Skin epidermis (tissue), 12 donors: ENCODE measurements around the gene GJA8.
"Not testable (repeated sequence)": the region's sequence is repeated elsewhere in the genome, so short reads cannot be mapped to it uniquely, and the experiment has no call there.

ENCODE experiments used
- H3K27ac ChIP-seq, 21 experiments: fragments of 200-600 bp; sonication (generic) in 11 of 21; one replicate each; pipeline ENCODE4 v1.5.0; 2020; ENCODE audit warnings: mild to moderate bottlenecking in 3 of 21, inconsistent platforms in 2 of 21, moderate library complexity in 2 of 21
- H3K4me3 ChIP-seq, 7 experiments: fragments of 200-600 bp; sonication (generic) in 2 of 7; one replicate each; pipeline ENCODE4 v1.5.0; 2020; ENCODE audit warnings: inconsistent platforms in 2 of 7, mild to moderate bottlenecking in 2 of 7, moderate library complexity in 1 of 7

Gene GJA8

GRCh38 chr1:147902253-147902845 lies at the start of gene GJA8:
TSS of gene GJA8 (plus strand) at chr1:147902795. CDS start at chr1:147907956, 5,161 bp downstream.
- no peak within 1 kb of the TSS for H3K4me3 ChIP-seq
- no peak within 1 kb of the TSS for H3K27ac ChIP-seq

- no peak overlapping the region for H3K4me3 ChIP-seq
- H3K27ac ChIP-seq = peak overlapping the region in 1 of 21 experiments; percentile 40
These were observed 49.2 kb upstream of the GJA8 start for GRCh38 chr1:147853391-147853790.

DNA sequence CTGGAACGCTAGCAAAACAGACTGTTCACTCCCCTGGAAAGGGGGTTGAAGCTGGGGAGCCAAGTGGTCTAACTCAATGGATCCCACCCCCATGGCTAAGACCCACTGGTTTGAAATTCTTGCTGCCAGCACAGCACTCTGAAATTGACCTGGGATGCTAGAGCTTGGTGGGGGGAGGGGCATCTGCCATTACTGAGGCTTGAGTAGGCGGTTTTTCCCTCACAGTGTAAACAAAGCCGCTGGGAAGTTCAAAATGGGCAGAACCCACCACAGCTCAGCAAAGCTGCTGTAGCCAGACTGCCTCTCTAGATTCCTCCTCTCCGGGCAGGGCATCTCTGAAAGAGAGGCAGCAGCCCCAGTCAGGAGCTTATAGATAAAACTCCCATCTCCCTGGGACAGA lies 47.6 kb upstream of the GJA8 start:
- not testable (repeated sequence) for H3K4me3 ChIP-seq, H3K27ac ChIP-seq

DNA sequence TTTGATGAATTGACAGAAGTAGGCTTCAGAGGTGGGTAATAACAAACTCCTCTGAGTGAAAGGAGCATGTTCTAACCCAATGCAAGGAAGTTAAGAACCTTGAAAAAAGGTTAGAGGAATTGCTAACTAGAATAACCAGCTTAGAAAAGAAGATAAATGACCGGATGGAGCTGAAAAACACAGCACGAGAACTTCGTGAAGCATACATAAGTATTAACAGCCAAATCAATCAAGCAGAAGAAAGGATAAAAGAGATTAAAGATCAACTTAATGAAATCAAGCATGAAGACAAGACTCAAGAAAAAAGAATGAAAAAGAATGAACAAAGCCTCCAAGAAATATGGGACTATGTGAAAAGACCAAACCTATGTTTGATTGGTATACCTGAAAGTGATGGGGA lies 46.6 kb upstream of the GJA8 start:
- not testable (repeated sequence) for H3K27ac ChIP-seq, H3K4me3 ChIP-seq

DNA sequence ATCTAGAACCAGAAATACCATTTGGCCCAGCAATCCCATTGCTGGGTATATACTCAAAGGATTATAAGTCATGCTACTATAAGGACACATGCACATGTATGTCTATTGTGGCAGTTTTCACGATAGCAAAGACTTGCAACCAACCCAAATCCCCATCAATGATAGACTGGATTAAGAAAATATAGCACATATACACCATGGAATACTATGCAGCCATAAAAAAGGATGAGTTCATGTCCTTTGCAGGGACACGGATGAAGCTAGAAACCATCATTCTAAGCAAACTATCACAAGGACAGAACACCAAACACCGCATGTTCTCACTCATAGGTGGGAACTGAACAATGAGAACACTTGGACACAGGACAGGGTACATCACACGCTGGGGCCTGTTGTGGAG lies 35.4 kb upstream of the GJA8 start:
- H3K4me3 ChIP-seq, H3K27ac ChIP-seq: not testable (repeated sequence)

- Histone ChIP-seq H3K4me3 (no peak overlapping the region), H3K27ac (no peak overlapping the region)
These were observed 24.6 kb upstream of the GJA8 start for GRCh38 chr1:147878022-147878421.

DNA sequence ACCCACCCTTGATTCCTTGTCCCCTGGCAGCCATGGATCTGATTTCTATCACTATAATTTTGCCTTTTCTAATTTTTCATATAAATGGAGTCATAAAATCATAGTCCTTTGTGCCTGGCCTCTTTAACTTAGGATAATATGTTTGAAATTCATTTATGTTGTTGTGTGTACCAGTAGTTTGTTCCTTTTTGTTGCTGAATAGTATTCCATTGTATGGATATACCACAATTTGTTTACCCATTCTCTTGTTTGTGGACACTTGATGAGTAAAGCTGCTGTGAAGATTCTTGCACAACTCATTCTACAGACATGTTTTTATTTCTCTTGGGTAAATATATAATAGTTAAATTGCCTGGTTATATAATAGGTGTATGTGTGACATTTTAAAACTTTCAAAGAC lies 22.7 kb upstream of the GJA8 start:
- H3K4me3 ChIP-seq = no peak overlapping the region
- no peak overlapping the region for H3K27ac ChIP-seq

DNA sequence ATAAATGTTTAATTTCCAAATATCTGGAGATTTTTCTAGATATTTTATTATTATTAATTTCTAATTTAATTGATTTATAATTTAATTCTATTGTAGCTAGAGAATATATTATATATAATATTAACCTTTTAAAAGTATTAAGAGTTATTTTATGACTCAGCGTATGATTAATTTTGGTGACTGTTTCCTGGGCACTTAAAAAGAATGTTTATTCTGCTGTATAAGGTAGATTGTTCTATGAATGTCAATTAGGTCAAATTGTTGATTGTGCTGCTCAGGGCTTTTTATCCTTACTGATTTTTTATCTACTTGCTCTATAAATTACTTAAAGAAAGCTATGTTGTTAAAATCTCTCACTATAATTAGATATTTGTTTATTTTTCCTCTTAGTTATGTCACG lies 20.1 kb upstream of the GJA8 start:
- Histone ChIP-seq H3K4me3 (no peak overlapping the region), H3K27ac (no peak overlapping the region)

GRCh38 chr1:147890177-147890790 lies 12.3 kb upstream of the GJA8 start:
- Histone ChIP-seq H3K27ac (no peak overlapping the region), H3K4me3 (no peak overlapping the region)

- Histone ChIP-seq H3K27ac (no peak overlapping the region), H3K4me3 (no peak overlapping the region)
These were observed 11.5 kb upstream of the GJA8 start for GRCh38 chr1:147891088-147891487.

- Histone ChIP-seq H3K27ac (no peak overlapping the region), H3K4me3 (no peak overlapping the region)
These were observed 10.4 kb upstream of the GJA8 start for GRCh38 chr1:147892216-147892615.

DNA sequence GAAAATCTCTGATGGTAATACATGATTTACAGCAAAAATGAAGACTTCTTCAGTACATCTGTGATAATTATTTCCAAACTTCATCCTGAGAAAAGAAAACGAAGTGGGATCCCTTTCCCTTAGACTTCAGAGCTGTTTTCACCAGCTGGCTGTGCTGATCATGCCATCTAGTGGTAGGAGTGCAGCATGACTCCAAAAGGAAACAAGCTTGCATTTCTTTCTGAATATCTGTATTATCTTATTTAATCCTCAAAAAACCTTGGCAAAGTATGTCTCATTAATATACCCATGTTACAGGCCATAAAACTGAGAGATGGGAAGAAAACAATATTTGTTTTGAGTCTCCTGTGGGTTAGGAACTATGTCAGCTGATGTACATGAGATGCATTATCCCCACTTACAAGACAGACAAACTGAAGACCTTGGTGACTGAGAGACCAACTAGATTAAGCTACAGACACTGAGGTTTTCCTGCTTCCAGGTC lies 9.8 kb upstream of the GJA8 start:
- H3K27ac ChIP-seq = no peak overlapping the region
- H3K4me3 ChIP-seq = no peak overlapping the region

DNA sequence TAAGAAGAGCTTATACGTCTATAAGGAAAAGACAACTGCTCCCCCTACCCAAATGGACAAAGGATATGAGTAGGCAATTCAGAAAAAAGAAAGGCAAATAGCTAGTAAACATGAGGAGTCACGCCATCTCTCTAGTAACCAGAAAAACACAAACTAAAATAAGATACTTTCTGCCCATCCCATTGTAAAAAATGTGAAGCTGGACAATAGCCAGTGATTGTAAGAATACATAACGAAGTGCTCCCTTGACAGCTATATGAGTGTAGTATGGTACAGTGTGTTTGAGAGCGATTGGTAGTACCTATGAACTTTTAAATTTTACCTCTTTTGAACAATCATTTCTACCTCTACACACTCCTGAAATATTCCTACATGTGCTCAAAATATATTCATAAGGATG lies 7.5 kb upstream of the GJA8 start:
- Histone ChIP-seq H3K27ac (no peak overlapping the region), H3K4me3 (no peak overlapping the region)

DNA sequence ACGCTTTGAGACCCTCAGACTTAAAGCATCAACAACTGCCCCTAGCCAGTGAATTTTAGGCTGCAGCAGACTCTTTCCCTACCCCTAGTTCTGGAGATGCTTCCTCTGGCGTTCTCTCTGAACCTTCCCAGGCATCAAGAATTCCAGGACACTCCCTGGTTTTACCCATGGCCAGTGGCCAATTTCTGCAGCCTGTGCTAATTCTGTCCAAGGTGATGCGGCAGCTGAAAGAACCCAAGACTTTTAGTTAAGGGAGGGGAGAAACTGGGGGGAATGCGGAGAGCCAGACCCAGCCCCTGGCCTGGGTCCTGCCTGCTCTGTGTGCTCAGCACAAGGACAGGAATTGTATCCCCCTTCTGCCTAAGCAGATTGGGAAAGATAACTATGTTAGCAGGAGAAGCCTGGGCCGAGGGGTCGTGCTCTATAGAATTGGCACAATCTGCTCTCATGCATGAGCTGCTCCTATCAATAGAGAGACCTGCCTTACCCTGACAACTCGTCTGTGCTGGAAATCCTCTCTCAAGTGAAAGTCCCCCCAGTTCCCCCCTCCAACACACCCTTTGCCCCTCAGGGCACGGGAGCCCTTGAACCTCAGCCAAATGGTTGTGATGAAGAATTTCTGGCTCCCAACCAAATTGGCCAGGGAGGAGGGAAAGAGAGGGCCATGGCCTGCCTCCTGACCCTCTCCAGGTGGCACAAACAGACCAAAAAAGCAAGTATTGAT lies 5.4 kb upstream of the GJA8 start:
- H3K4me3 ChIP-seq = no peak overlapping the region

DNA sequence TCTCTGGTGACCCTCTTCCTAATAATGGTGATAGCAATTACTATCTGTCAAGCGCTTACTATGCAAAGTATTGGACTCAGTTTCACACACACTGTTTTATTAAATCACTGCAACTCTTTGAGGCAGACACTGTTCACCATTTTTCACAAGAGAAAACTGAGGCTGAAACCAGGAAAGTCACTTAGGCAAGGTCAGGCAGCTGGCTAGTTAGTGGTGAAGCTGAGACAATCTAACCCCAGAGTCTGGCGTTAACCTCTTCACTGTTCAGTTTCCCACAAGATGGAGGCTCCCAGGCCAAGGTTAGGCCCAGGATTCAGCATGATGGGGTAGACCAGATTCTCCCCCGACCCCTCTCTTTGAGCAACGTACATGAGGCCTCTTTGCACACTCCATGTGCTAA lies 4.8 kb upstream of the GJA8 start:
- Histone ChIP-seq H3K4me3 (no peak overlapping the region), H3K27ac (no peak overlapping the region)

More for the DNA sequence above, 5.4 kb upstream of the GJA8 start:
- no peak overlapping the region for H3K27ac ChIP-seq

GRCh38 chr1:147904726-147905125 lies 2.1 kb downstream of the GJA8 start:
- no peak overlapping the region for H3K27ac ChIP-seq
- H3K4me3 ChIP-seq = no peak overlapping the region

DNA sequence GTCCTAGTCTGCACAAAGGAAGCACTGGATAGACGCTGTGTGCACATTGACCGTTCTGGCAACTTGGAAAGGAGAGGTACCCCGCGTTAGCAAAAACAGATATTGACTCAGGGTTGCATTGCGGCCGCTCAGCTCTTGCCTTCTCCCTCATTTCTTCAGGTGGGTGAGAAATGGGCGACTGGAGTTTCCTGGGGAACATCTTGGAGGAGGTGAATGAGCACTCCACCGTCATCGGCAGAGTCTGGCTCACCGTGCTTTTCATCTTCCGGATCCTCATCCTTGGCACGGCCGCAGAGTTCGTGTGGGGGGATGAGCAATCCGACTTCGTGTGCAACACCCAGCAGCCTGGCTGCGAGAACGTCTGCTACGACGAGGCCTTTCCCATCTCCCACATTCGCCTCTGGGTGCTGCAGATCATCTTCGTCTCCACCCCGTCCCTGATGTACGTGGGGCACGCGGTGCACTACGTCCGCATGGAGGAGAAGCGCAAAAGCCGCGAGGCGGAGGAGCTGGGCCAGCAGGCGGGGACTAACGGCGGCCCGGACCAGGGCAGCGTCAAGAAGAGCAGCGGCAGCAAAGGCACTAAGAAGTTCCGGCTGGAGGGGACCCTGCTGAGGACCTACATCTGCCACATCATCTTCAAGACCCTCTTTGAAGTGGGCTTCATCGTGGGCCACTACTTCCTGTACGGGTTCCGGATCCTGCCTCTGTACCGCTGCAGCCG lies 5.4 kb downstream of the GJA8 start:
- no peak overlapping the region for H3K4me3 ChIP-seq
- H3K27ac ChIP-seq = no peak overlapping the region

- Histone ChIP-seq H3K4me3 (no peak overlapping the region), H3K27ac (no peak overlapping the region)
These were observed 10.0 kb downstream of the GJA8 start for GRCh38 chr1:147912553-147912952.

DNA sequence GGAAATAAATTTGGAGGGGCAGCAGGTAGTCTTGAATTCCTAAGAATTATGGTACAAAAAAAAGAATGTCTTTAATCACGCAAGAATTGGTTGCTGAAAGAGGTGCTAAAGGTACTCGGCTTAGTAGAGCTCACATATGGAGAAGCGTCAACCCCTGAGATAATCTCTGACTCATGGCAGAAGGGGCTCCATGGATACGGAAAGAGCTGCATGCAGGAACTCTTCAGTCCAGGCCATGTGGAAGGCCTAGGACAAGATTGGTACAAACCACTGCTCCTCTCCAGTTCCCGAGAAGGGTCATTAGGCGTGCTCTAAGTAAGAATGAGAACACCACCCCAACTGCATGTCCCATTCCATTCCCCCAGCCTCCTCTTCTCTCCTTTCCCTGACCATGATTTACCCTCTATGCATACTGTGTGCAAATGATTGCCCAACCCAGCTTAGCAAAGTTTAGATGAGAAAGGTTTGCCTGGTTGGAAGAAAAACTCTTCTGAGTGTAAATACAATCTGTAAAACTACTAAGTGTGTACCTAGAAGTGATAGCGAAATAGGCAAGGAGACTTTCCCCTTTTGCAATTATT lies 10.9 kb downstream of the GJA8 start:
- H3K27ac ChIP-seq = no peak overlapping the region
- H3K4me3 ChIP-seq = no peak overlapping the region

- H3K4me3 ChIP-seq = no peak overlapping the region
These were observed 17.3 kb downstream of the GJA8 start for GRCh38 chr1:147919896-147920295.

More at GRCh38 chr1:147919896-147920295, 17.3 kb downstream of the GJA8 start:
- no peak overlapping the region for H3K27ac ChIP-seq
